HepG2 (cell line): ENCODE measurements around the gene PIANP. TPM values are rescaled to one million over a fixed set of nuclear protein-coding genes. Genes with fewer than 3 reads are reported as not detected.

Experiments
- polyA plus RNA-seq, 8 experiments: library from polyadenylated mRNA; depleted of rRNA in 3 of 8; stranded (reverse) in 7 of 8; unstranded in 1 of 8; fragments of >200 nt; fragmentation: Illumina TruSeq in 4 of 8; extraction: Trizol in 4 of 8; gene quantifications; 2 replicates each; pipeline versions ENCODE4 v1.2.1 to v1.2.3, GENCODE V29; 2011 to 2016; ENCODE audit warnings: low read depth in 4 of 8, missing spikeins in 1 of 8, mixed read lengths in 1 of 8; ENCODE audit not compliant: insufficient read depth in 1 of 8
- small RNA-seq, 3 experiments: library from RNA; depleted of rRNA; stranded (forward); fragments of <200 nt; gene quantifications; one replicate each; pipeline ENCODE3, GENCODE V24; 2012; ENCODE audit warnings: low read depth in 2 of 3, low replicate concordance in 1 of 3; ENCODE audit not compliant: insufficient read length in 3 of 3, insufficient read depth in 2 of 3
- total RNA-seq, 5 experiments: library from RNA; depleted of rRNA; stranded (reverse); fragments of >200 nt; fragmentation: Illumina TruSeq; extraction: Trizol; gene quantifications; 2 replicates each; pipeline ENCODE4 v1.2.3, GENCODE V29; 2016; ENCODE audit warnings: low read depth in 1 of 5

The PIANP gene
- total and polyA plus RNA-seq, 2 of the 13 experiments (the other 11 are each of a cell fraction or from before 2014, with no cell fraction given) = not detected

Small RNAs within 50 kb of the gene (small RNA-seq; reads per million reads assigned to genes)
- 0 reads per million in 3 experiments for gene RNU6-781P

Other genes starting within 250 kb of the PIANP start
- 3.2 and 10.0 TPM in 2 replicates for gene TAPBPL, start 248.8 kb downstream of the PIANP start, total RNA-seq (2016; rRNA removed; fragmentation: Illumina TruSeq; extraction: Trizol)
- gene TAPBPL, start 248.8 kb downstream of the PIANP start, polyA plus RNA-seq (2011; rRNA removed) = 14.0 and 14.5 TPM in 2 replicates
- 0.45 and 2.5 TPM in 2 replicates for gene VAMP1, start 230.1 kb downstream of the PIANP start, total RNA-seq (2016; rRNA removed; fragmentation: Illumina TruSeq; extraction: Trizol)
- 7.4 and 8.0 TPM in 2 replicates for gene VAMP1, start 230.1 kb downstream of the PIANP start, polyA plus RNA-seq (2011; rRNA removed)
- gene MRPL51, start 207.6 kb downstream of the PIANP start, total RNA-seq (2016; rRNA removed; fragmentation: Illumina TruSeq; extraction: Trizol) = 278 and 343 TPM in 2 replicates
- gene MRPL51, start 207.6 kb downstream of the PIANP start, polyA plus RNA-seq (2011; rRNA removed) = 52.5 and 64.8 TPM in 2 replicates
- gene NCAPD2, start 206.7 kb downstream of the PIANP start, total RNA-seq (2016; rRNA removed; fragmentation: Illumina TruSeq; extraction: Trizol) = 65.6 and 100 TPM in 2 replicates
- 42.8 and 51.1 TPM in 2 replicates for gene NCAPD2, start 206.7 kb downstream of the PIANP start, polyA plus RNA-seq (2011; rRNA removed)
- 3,038 and 4,052 TPM in 2 replicates for gene GAPDH, start 166.3 kb downstream of the PIANP start, total RNA-seq (2016; rRNA removed; fragmentation: Illumina TruSeq; extraction: Trizol)
- 12,395 and 12,722 TPM in 2 replicates for gene GAPDH, start 166.3 kb downstream of the PIANP start, polyA plus RNA-seq (2011; rRNA removed)
- 7.0 and 12.8 TPM in 2 replicates for gene IFFO1, start 144.8 kb downstream of the PIANP start, total RNA-seq (2016; rRNA removed; fragmentation: Illumina TruSeq; extraction: Trizol)
- gene IFFO1, start 144.8 kb downstream of the PIANP start, polyA plus RNA-seq (2011; rRNA removed) = 14.6 and 18.3 TPM in 2 replicates
- 50.0 and 56.7 TPM in 2 replicates for gene NOP2, start 132.5 kb downstream of the PIANP start, total RNA-seq (2016; rRNA removed; fragmentation: Illumina TruSeq; extraction: Trizol)
- 47.3 and 52.9 TPM in 2 replicates for gene NOP2, start 132.5 kb downstream of the PIANP start, polyA plus RNA-seq (2011; rRNA removed)
- 148 and 156 TPM in 2 replicates for gene CHD4, start 93.4 kb downstream of the PIANP start, total RNA-seq (2016; rRNA removed; fragmentation: Illumina TruSeq; extraction: Trizol)
- gene CHD4, start 93.4 kb downstream of the PIANP start, polyA plus RNA-seq (2011; rRNA removed) = 76.2 and 82.8 TPM in 2 replicates
- gene LPAR5, start 64.9 kb downstream of the PIANP start, total RNA-seq (2016; rRNA removed; fragmentation: Illumina TruSeq; extraction: Trizol) = 0.07 and 0.09 TPM in 2 replicates
- 0.17 and 0.32 TPM in 2 replicates for gene LPAR5, start 64.9 kb downstream of the PIANP start, polyA plus RNA-seq (2011; rRNA removed)
- gene ACRBP, start 53.4 kb downstream of the PIANP start, total RNA-seq (2016; rRNA removed; fragmentation: Illumina TruSeq; extraction: Trizol) = not detected in 2 replicates
- 0.37 and 0.46 TPM in 2 replicates for gene ACRBP, start 53.4 kb downstream of the PIANP start, polyA plus RNA-seq (2011; rRNA removed)
- 12.7 and 14.4 TPM in 2 replicates for gene ING4, start 37.7 kb downstream of the PIANP start, total RNA-seq (2016; rRNA removed; fragmentation: Illumina TruSeq; extraction: Trizol)
- gene ING4, start 37.7 kb downstream of the PIANP start, polyA plus RNA-seq (2011; rRNA removed) = 32.4 and 34.2 TPM in 2 replicates
- gene ZNF384, start 11.4 kb downstream of the PIANP start, total RNA-seq (2016; rRNA removed; fragmentation: Illumina TruSeq; extraction: Trizol) = 23.6 and 24.1 TPM in 2 replicates
- gene ZNF384, start 11.4 kb downstream of the PIANP start, polyA plus RNA-seq (2011; rRNA removed) = 54.3 and 55.3 TPM in 2 replicates
- 38.0 and 40.0 TPM in 2 replicates for gene COPS7A, start 23.2 kb upstream of the PIANP start, total RNA-seq (2016; rRNA removed; fragmentation: Illumina TruSeq; extraction: Trizol)
- 71.4 and 73.6 TPM in 2 replicates for gene COPS7A, start 23.2 kb upstream of the PIANP start, polyA plus RNA-seq (2011; rRNA removed)
- gene MLF2, start 52.3 kb upstream of the PIANP start, total RNA-seq (2016; rRNA removed; fragmentation: Illumina TruSeq; extraction: Trizol) = 88.1 and 95.8 TPM in 2 replicates
- gene MLF2, start 52.3 kb upstream of the PIANP start, polyA plus RNA-seq (2011; rRNA removed) = 167 and 178 TPM in 2 replicates
- 40.5 and 42.1 TPM in 2 replicates for gene PTMS, start 65.5 kb upstream of the PIANP start, total RNA-seq (2016; rRNA removed; fragmentation: Illumina TruSeq; extraction: Trizol)
- 79.1 and 82.4 TPM in 2 replicates for gene PTMS, start 65.5 kb upstream of the PIANP start, polyA plus RNA-seq (2011; rRNA removed)
- 0.11 TPM in 1 of 2 replicates, not detected in the other for gene LAG3, start 71.7 kb upstream of the PIANP start, total RNA-seq (2016; rRNA removed; fragmentation: Illumina TruSeq; extraction: Trizol)
- gene LAG3, start 71.7 kb upstream of the PIANP start, polyA plus RNA-seq (2011; rRNA removed) = 0.26 and 0.51 TPM in 2 replicates
- gene CD4, start 88.7 kb upstream of the PIANP start, total RNA-seq (2016; rRNA removed; fragmentation: Illumina TruSeq; extraction: Trizol) = 0.07 and 0.27 TPM in 2 replicates
- 0.68 and 0.95 TPM in 2 replicates for gene CD4, start 88.7 kb upstream of the PIANP start, polyA plus RNA-seq (2011; rRNA removed)
- not detected in 2 replicates for gene GPR162, start 121.0 kb upstream of the PIANP start, total RNA-seq (2016; rRNA removed; fragmentation: Illumina TruSeq; extraction: Trizol)
- gene GPR162, start 121.0 kb upstream of the PIANP start, polyA plus RNA-seq (2011; rRNA removed) = 0.08 and 0.10 TPM in 2 replicates
- 7.9 and 20.5 TPM in 2 replicates for gene P3H3, start 127.6 kb upstream of the PIANP start, total RNA-seq (2016; rRNA removed; fragmentation: Illumina TruSeq; extraction: Trizol)
- 20.1 and 21.1 TPM in 2 replicates for gene P3H3, start 127.6 kb upstream of the PIANP start, polyA plus RNA-seq (2011; rRNA removed)
- gene GNB3, start 140.1 kb upstream of the PIANP start, total RNA-seq (2016; rRNA removed; fragmentation: Illumina TruSeq; extraction: Trizol) = 0.17 and 1.3 TPM in 2 replicates
- gene GNB3, start 140.1 kb upstream of the PIANP start, polyA plus RNA-seq (2011; rRNA removed) = 3.6 and 3.8 TPM in 2 replicates
- gene CDCA3, start 150.5 kb upstream of the PIANP start, total RNA-seq (2016; rRNA removed; fragmentation: Illumina TruSeq; extraction: Trizol) = 51.9 and 56.5 TPM in 2 replicates
- gene CDCA3, start 150.5 kb upstream of the PIANP start, polyA plus RNA-seq (2011; rRNA removed) = 21.8 and 32.7 TPM in 2 replicates
- gene USP5, start 151.3 kb upstream of the PIANP start, total RNA-seq (2016; rRNA removed; fragmentation: Illumina TruSeq; extraction: Trizol) = 53.4 and 56.0 TPM in 2 replicates
- gene USP5, start 151.3 kb upstream of the PIANP start, polyA plus RNA-seq (2011; rRNA removed) = 39.6 and 42.8 TPM in 2 replicates
- 945 and 1,237 TPM in 2 replicates for gene TPI1, start 166.7 kb upstream of the PIANP start, total RNA-seq (2016; rRNA removed; fragmentation: Illumina TruSeq; extraction: Trizol)
- 2,303 and 2,535 TPM in 2 replicates for gene TPI1, start 166.7 kb upstream of the PIANP start, polyA plus RNA-seq (2011; rRNA removed)
- 4.0 and 6.2 TPM in 2 replicates for gene SPSB2, start 172.5 kb upstream of the PIANP start, total RNA-seq (2016; rRNA removed; fragmentation: Illumina TruSeq; extraction: Trizol)
- gene SPSB2, start 172.5 kb upstream of the PIANP start, polyA plus RNA-seq (2011; rRNA removed) = 1.9 and 2.0 TPM in 2 replicates
- gene LRRC23, start 204.0 kb upstream of the PIANP start, total RNA-seq (2016; rRNA removed; fragmentation: Illumina TruSeq; extraction: Trizol) = 6.0 and 6.7 TPM in 2 replicates
- 6.2 and 7.8 TPM in 2 replicates for gene LRRC23, start 204.0 kb upstream of the PIANP start, polyA plus RNA-seq (2011; rRNA removed)
- 15.9 and 19.3 TPM in 2 replicates for gene ENO2, start 213.8 kb upstream of the PIANP start, total RNA-seq (2016; rRNA removed; fragmentation: Illumina TruSeq; extraction: Trizol)
- 136 and 144 TPM in 2 replicates for gene ENO2, start 213.8 kb upstream of the PIANP start, polyA plus RNA-seq (2011; rRNA removed)
- gene ATN1, start 227.1 kb upstream of the PIANP start, total RNA-seq (2016; rRNA removed; fragmentation: Illumina TruSeq; extraction: Trizol) = 2.1 TPM in 2 replicates
- gene ATN1, start 227.1 kb upstream of the PIANP start, polyA plus RNA-seq (2011; rRNA removed) = 8.6 and 10.7 TPM in 2 replicates
- not detected in 2 replicates for gene RNU7-1, start 243.0 kb upstream of the PIANP start, total RNA-seq (2016; rRNA removed; fragmentation: Illumina TruSeq; extraction: Trizol)
- gene RNU7-1, start 243.0 kb upstream of the PIANP start, polyA plus RNA-seq (2011; rRNA removed) = not detected in 2 replicates
- 84.0 and 89.7 TPM in 2 replicates for gene C12orf57, start 243.2 kb upstream of the PIANP start, total RNA-seq (2016; rRNA removed; fragmentation: Illumina TruSeq; extraction: Trizol)
- gene C12orf57, start 243.2 kb upstream of the PIANP start, polyA plus RNA-seq (2011; rRNA removed) = 287 and 302 TPM in 2 replicates